Measurements from ENCODE around the gene RALGPS2.

The RALGPS2 gene

DNA sequence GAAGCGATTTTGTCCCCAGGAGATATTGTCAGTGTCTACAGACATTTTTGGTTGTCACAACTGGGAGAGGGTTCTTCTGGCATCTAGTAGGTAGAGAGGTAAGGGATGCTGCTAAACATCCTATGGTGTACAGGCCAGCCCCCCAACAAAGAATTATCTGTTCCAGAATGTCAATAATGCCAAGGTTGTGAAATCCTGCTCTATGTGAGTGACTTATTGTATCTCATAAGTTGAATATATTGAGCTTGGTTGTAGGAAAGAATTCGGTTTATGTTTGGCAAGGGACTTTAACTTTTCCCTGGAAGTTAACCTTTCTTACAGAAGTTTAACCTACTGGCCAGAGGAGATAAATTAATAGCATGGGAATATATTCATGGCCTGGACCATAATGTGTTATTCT, 198.5 kb downstream of the RALGPS2 start:
- TF ChIP-seq EZH2phosphoT487 (IDR thresholded peaks at IDR 0.05; ENCODE audit: low read depth), result no peak
- TF ChIP-seq, protein P1, sequence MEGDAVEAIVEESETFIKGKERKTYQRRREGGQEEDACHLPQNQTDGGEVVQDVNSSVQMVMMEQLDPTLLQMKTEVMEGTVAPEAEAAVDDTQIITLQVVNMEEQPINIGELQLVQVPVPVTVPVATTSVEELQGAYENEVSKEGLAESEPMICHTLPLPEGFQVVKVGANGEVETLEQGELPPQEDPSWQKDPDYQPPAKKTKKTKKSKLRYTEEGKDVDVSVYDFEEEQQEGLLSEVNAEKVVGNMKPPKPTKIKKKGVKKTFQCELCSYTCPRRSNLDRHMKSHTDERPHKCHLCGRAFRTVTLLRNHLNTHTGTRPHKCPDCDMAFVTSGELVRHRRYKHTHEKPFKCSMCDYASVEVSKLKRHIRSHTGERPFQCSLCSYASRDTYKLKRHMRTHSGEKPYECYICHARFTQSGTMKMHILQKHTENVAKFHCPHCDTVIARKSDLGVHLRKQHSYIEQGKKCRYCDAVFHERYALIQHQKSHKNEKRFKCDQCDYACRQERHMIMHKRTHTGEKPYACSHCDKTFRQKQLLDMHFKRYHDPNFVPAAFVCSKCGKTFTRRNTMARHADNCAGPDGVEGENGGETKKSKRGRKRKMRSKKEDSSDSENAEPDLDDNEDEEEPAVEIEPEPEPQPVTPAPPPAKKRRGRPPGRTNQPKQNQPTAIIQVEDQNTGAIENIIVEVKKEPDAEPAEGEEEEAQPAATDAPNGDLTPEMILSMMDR (IDR thresholded peaks at IDR 0.05; ENCODE audit: low read depth, low read length), result no peak
- Histone ChIP-seq H3K9ac (ENCODE audit: low read length) (no peak overlapping the region), H3K79me2 (ENCODE audit: low read length) (no peaks in the 10 kb centered on the region), H3K9me3 (ENCODE audit: insufficient read depth, low read length) (no peaks in the 10 kb centered on the region), H3K27ac (ENCODE audit: low read length) (no peak overlapping the region), H3K4me2 (ENCODE audit: low read length) (no peak overlapping the region), H3K4me3 (ENCODE audit: low read length) (no peak overlapping the region), H4K20me1 (ENCODE audit: insufficient read depth, low read length) (no peaks in the 10 kb centered on the region), H3K27me3 (ENCODE audit: low read depth, low read length) (no peaks in the 10 kb centered on the region), H2AFZ (ENCODE audit: low read depth, low read length) (no peak overlapping the region), H3K36me3 (replicated peaks; ENCODE audit: low read depth, low read length) (peaks cover 6% of the 10 kb centered on the region), H3K4me1 (ENCODE audit: low read length) (peaks cover 17% of the 10 kb centered on the region)

DNA sequence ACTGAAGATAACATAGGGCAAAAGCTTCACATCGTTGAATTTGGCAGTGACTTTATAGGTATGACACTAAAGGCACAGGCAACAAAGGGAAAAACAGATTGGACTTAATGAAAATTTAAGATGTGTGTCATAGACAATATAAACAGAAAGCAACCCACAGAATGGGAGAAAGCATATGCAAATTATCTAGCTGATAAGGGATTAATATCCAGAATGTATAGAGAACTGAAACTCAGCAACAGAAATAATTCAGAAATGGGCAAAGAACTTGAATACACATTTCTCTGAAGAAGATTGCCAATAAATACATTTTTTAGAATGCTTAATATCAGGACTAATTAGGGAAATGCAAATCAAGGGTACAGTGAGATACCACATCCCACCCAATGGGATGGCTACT, 201.0 kb downstream of the RALGPS2 start:
- H3K4me1 ChIP-seq (ENCODE audit: low read length), result peaks cover 25% of the 10 kb centered on the region
- no peak overlapping the region for H3K4me2 ChIP-seq (ENCODE audit: low read length)
- no peak overlapping the region for H2AFZ ChIP-seq (ENCODE audit: low read depth, low read length)
- TF ChIP-seq EZH2phosphoT487 (IDR thresholded peaks at IDR 0.05; ENCODE audit: low read depth), result no peak
- TF ChIP-seq, protein P1 (IDR thresholded peaks at IDR 0.05; ENCODE audit: low read depth, low read length), result no peak
- no peaks in the 10 kb centered on the region for H4K20me1 ChIP-seq (ENCODE audit: insufficient read depth, low read length)
- H3K27ac ChIP-seq (ENCODE audit: low read length), result no peak overlapping the region
- no peak overlapping the region for H3K4me3 ChIP-seq (ENCODE audit: low read length)
- H3K9me3 ChIP-seq (ENCODE audit: insufficient read depth, low read length), result no peaks in the 10 kb centered on the region
- H3K9ac ChIP-seq (ENCODE audit: low read length), result no peak overlapping the region
- H3K79me2 ChIP-seq (ENCODE audit: low read length), result no peaks in the 10 kb centered on the region
- peaks cover 6% of the 10 kb centered on the region for H3K36me3 ChIP-seq (replicated peaks; ENCODE audit: low read depth, low read length)
- no peaks in the 10 kb centered on the region for H3K27me3 ChIP-seq (ENCODE audit: low read depth, low read length)

DNA sequence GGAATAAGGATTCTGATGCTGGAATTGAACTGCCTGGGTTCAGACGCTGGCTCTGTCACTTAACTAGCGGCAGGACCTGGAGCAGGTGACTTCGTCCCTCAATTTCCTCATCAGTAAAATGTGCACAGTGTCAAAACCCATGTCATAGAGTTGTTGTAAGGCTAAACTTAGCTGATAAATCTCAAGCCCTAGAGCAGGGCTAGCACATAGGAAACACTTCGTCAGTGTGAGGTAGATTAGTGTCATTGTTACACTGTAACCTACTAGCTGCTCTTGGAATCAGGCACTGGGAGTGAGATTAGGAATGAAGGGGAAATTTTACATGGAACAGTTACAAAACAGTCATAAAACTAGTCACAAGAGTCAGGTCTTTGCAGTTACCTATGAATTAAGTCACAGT, 202.0 kb downstream of the RALGPS2 start:
- no peak overlapping the region for H3K9ac ChIP-seq (ENCODE audit: low read length)
- no peak overlapping the region for H3K4me3 ChIP-seq (ENCODE audit: low read length)
- peaks cover 6% of the 10 kb centered on the region for H3K36me3 ChIP-seq (replicated peaks; ENCODE audit: low read depth, low read length)

DNA sequence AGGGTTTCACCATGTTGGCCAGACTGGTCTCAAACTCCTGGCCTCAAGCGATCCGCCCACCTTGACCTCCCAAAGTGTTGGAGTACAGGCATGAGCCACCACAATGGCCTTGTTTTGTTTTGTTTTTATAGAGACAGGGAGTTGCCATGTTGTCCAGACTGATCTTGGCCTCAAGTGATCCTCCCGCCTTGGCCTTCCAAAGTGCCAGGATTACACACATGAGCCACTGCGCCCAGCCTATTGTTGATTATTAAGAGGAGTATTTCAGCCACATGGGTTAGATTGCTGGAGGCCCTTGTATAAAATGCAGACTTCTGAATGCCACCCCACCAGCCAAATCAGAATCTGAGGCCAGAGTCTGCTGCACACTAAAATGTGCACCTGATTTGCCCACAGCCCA, 203.0 kb downstream of the RALGPS2 start:
- no peak for TF ChIP-seq EZH2phosphoT487 (IDR thresholded peaks at IDR 0.05; ENCODE audit: low read depth)
- TF ChIP-seq, protein P1 (IDR thresholded peaks at IDR 0.05; ENCODE audit: low read depth, low read length), result no peak
- peaks cover 24% of the 10 kb centered on the region for H3K4me1 ChIP-seq (ENCODE audit: low read length)
- H3K4me2 ChIP-seq (ENCODE audit: low read length), result no peak overlapping the region

More for the DNA sequence above, 202.0 kb downstream of the RALGPS2 start:
- Histone ChIP-seq H3K27me3 (ENCODE audit: low read depth, low read length) (no peaks in the 10 kb centered on the region), H3K4me1 (ENCODE audit: low read length) (peaks cover 22% of the 10 kb centered on the region), H2AFZ (ENCODE audit: low read depth, low read length) (no peak overlapping the region), H3K9me3 (ENCODE audit: insufficient read depth, low read length) (no peaks in the 10 kb centered on the region), H3K4me2 (ENCODE audit: low read length) (no peak overlapping the region), H3K79me2 (ENCODE audit: low read length) (no peaks in the 10 kb centered on the region), H4K20me1 (ENCODE audit: insufficient read depth, low read length) (no peaks in the 10 kb centered on the region), H3K27ac (ENCODE audit: low read length) (no peak overlapping the region)
- TF ChIP-seq, protein P1 (IDR thresholded peaks at IDR 0.05; ENCODE audit: low read depth, low read length), result no peak
- TF ChIP-seq EZH2phosphoT487 (IDR thresholded peaks at IDR 0.05; ENCODE audit: low read depth), result no peak

More for the DNA sequence above, 203.0 kb downstream of the RALGPS2 start:
- no peaks in the 10 kb centered on the region for H4K20me1 ChIP-seq (ENCODE audit: insufficient read depth, low read length)
- H3K36me3 ChIP-seq (replicated peaks; ENCODE audit: low read depth, low read length), result peaks cover 6% of the 10 kb centered on the region
- H3K9ac ChIP-seq (ENCODE audit: low read length), result no peak overlapping the region
- H2AFZ ChIP-seq (ENCODE audit: low read depth, low read length), result no peak overlapping the region
- H3K27ac ChIP-seq (ENCODE audit: low read length), result no peak overlapping the region
- no peaks in the 10 kb centered on the region for H3K27me3 ChIP-seq (ENCODE audit: low read depth, low read length)
- no peaks in the 10 kb centered on the region for H3K79me2 ChIP-seq (ENCODE audit: low read length)
- H3K4me3 ChIP-seq (ENCODE audit: low read length), result no peak overlapping the region
- H3K9me3 ChIP-seq (ENCODE audit: insufficient read depth, low read length), result no peaks in the 10 kb centered on the region

Data from OCI-LY3 (cell line).